HEK293 (cell line): Measurements from ENCODE around the gene TP73.

ENCODE experiments used
- AEBP2 ChIP-seq: fragments of 450-650 bp; formaldehyde crosslinking; IDR thresholded peaks from 2 replicates; pipeline ENCODE4 v1.5.1; 2016; ENCODE audit warnings: missing biosample characterization, missing genetic modification characterization, borderline replicate concordance
- IKZF3 ChIP-seq: fragments of 450-650 bp; IDR thresholded peaks from 2 replicates; pipeline ENCODE4 v1.5.0; 2018; ENCODE audit warnings: missing biosample characterization, mild to moderate bottlenecking, missing genetic modification characterization, moderate library complexity
- PRDM2 ChIP-seq: fragments of 450-650 bp; formaldehyde crosslinking; IDR thresholded peaks from 2 replicates; pipeline ENCODE4 v1.5.1; 2016; ENCODE audit warnings: missing biosample characterization, missing genetic modification characterization, borderline replicate concordance
- SP3 ChIP-seq: fragments of 450-650 bp; formaldehyde crosslinking; IDR thresholded peaks from 2 replicates; pipeline ENCODE4 v1.5.1; 2016; ENCODE audit warnings: missing biosample characterization, missing genetic modification characterization
- ZBTB1 ChIP-seq: fragments of 450-650 bp; formaldehyde crosslinking; IDR thresholded peaks from 2 replicates; pipeline ENCODE4 v1.5.1; 2016; ENCODE audit warnings: missing biosample characterization, missing genetic modification characterization
- ZBTB11 ChIP-seq: fragments of 450-650 bp; formaldehyde crosslinking; conservative IDR thresholded peaks from 2 replicates; pipeline ENCODE4 v1.5.1; 2016; ENCODE audit warnings: low read depth, missing biosample characterization, missing genetic modification characterization
- ZBTB26 ChIP-seq: fragments of 450-650 bp; formaldehyde crosslinking; optimal IDR thresholded peaks from 2 replicates; pipeline ENCODE3; 2016; ENCODE audit warnings: missing biosample characterization, mild to moderate bottlenecking, missing genetic modification characterization
- ZBTB48 ChIP-seq: fragments of 450-650 bp; formaldehyde crosslinking; IDR thresholded peaks from 2 replicates; pipeline ENCODE4 v1.5.1; 2016; ENCODE audit warnings: missing biosample characterization, missing genetic modification characterization
- ZIC2 ChIP-seq: fragments of 450-650 bp; formaldehyde crosslinking; IDR thresholded peaks from 2 replicates; pipeline ENCODE4 v1.5.1; 2016; ENCODE audit warnings: missing biosample characterization, missing genetic modification characterization
- ZNF146 ChIP-seq: fragments of 450-650 bp; formaldehyde crosslinking; IDR thresholded peaks from 2 replicates; pipeline ENCODE4 v1.5.1; 2016; ENCODE audit warnings: missing biosample characterization, missing genetic modification characterization
- ZNF148 ChIP-seq: fragments of 450-650 bp; formaldehyde crosslinking; IDR thresholded peaks from 2 replicates; pipeline ENCODE4 v1.5.0; 2017; ENCODE audit warnings: missing biosample characterization, missing genetic modification characterization, borderline replicate concordance
- ZNF2 ChIP-seq: fragments of 450-650 bp; formaldehyde crosslinking; IDR thresholded peaks from 2 replicates; pipeline ENCODE4 v1.5.1; 2016; ENCODE audit warnings: missing biosample characterization, missing genetic modification characterization
- ZNF324 ChIP-seq: fragments of 450-650 bp; formaldehyde crosslinking; IDR thresholded peaks from 2 replicates; pipeline ENCODE4 v1.5.1; 2016; ENCODE audit warnings: missing biosample characterization, missing genetic modification characterization
- ZNF37A ChIP-seq: fragments of 450-650 bp; IDR thresholded peaks from 2 replicates; pipeline ENCODE4 v1.5.1; 2018; ENCODE audit warnings: missing biosample characterization, missing genetic modification characterization
- ZNF518A ChIP-seq: fragments of 450-650 bp; formaldehyde crosslinking; conservative IDR thresholded peaks from 2 replicates; pipeline ENCODE4 v1.5.1; 2016; ENCODE audit warnings: low read depth, missing biosample characterization, missing genetic modification characterization
- ZNF600 ChIP-seq: fragments of 450-650 bp; formaldehyde crosslinking; IDR thresholded peaks from 2 replicates; pipeline ENCODE4 v1.5.1; 2016; ENCODE audit warnings: missing biosample characterization, missing genetic modification characterization
- ZNF776 ChIP-seq: fragments of 450-650 bp; formaldehyde crosslinking; IDR thresholded peaks from 2 replicates; pipeline ENCODE4 v1.5.0; 2017; ENCODE audit warnings: missing biosample characterization, missing genetic modification characterization, borderline replicate concordance

Gene TP73

GRCh38 chr1:3649342-3650247 lies 2.7 kb upstream of the TP73 start, which contains the start of gene WRAP73 (continued):
- peak; percentile 62; the same call in 1 of the 2 replicates for TF ChIP-seq ZNF518A (tag by site-specific recombination)
- TF ChIP-seq ZBTB1 (tag by site-specific recombination), result no peak
- no peak for TF ChIP-seq ZNF146 (tag by site-specific recombination)
- TF ChIP-seq ZBTB48, result 0 out of 2 replicates have a peak, but pooled peaks have one; percentile 34
- TF ChIP-seq ZBTB26 (tag by site-specific recombination), result peak; percentile 71
- TF ChIP-seq ZNF37A (tag by site-specific recombination), result no peak
- TF ChIP-seq ZNF324, result no peak
- TF ChIP-seq ZNF2, result 0 out of 2 replicates have a peak, but pooled peaks have one; percentile 38
- peak; percentile 89 for TF ChIP-seq ZBTB11
- no peak for TF ChIP-seq IKZF3
- no peak for TF ChIP-seq ZNF776
- TF ChIP-seq ZNF148 (tag by site-specific recombination), result no peak
- no peak for TF ChIP-seq AEBP2 (tag by site-specific recombination)
- TF ChIP-seq ZNF600, result no peak
- TF ChIP-seq PRDM2, result no peak
- TF ChIP-seq ZIC2, result peak; percentile 62
- peak; percentile 40 for TF ChIP-seq SP3 (tag by site-specific recombination)
